ENCODE results near the gene TRAPPC13.

GRCh38 chr5:65695162-65695755, 70.4 kb downstream of the TRAPPC13 start:
- TF ChIP-seq, protein P1, sequence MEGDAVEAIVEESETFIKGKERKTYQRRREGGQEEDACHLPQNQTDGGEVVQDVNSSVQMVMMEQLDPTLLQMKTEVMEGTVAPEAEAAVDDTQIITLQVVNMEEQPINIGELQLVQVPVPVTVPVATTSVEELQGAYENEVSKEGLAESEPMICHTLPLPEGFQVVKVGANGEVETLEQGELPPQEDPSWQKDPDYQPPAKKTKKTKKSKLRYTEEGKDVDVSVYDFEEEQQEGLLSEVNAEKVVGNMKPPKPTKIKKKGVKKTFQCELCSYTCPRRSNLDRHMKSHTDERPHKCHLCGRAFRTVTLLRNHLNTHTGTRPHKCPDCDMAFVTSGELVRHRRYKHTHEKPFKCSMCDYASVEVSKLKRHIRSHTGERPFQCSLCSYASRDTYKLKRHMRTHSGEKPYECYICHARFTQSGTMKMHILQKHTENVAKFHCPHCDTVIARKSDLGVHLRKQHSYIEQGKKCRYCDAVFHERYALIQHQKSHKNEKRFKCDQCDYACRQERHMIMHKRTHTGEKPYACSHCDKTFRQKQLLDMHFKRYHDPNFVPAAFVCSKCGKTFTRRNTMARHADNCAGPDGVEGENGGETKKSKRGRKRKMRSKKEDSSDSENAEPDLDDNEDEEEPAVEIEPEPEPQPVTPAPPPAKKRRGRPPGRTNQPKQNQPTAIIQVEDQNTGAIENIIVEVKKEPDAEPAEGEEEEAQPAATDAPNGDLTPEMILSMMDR (IDR thresholded peaks at IDR 0.05) = no peak
- no peak for TF ChIP-seq POLR2A (IDR thresholded peaks at IDR 0.05)

All from right lobe of liver (tissue), 4 donors.